SK-N-SH treated with all-trans-retinoic acid at 6 μM for 48 hours (cell line): Measurements from ENCODE around the gene DHODH.

Experiments
- ATAC-seq: fragments of 200-7000 bp; cut with Tn5 transposase; 3 replicates; pipeline ENCODE4 v1.9.1; 2020; ENCODE audit warnings: mild to moderate bottlenecking, moderate library complexity
- ARNTL ChIP-seq: fragments of 450-650 bp; formaldehyde crosslinking; IDR thresholded peaks from 2 replicates; pipeline ENCODE4 v1.5.0; 2020; ENCODE audit warnings: low read depth, mild to moderate bottlenecking, moderate library complexity, borderline replicate concordance
- BACH2 ChIP-seq: fragments of 250-450 bp; sonication (Bioruptor Pico); IDR thresholded peaks from 2 replicates; pipeline ENCODE4 v1.9.0; 2021; ENCODE audit warnings: mild to moderate bottlenecking, borderline replicate concordance
- CSDC2 ChIP-seq: fragments of 250-450 bp; sonication (Bioruptor Pico); IDR thresholded peaks from 2 replicates; pipeline ENCODE4 v1.5.0; 2020; ENCODE audit warnings: mild to moderate bottlenecking, moderate library complexity
- ESRRG ChIP-seq: fragments of 250-450 bp; sonication (Bioruptor Pico); IDR thresholded peaks from 2 replicates; pipeline ENCODE4 v1.6.1; 2021; ENCODE audit warnings: mild to moderate bottlenecking
- GLIS3 ChIP-seq: fragments of 250-450 bp; sonication (Bioruptor Pico); IDR thresholded peaks from 2 replicates; pipeline ENCODE4 v1.5.0; 2020; ENCODE audit warnings: mild to moderate bottlenecking, moderate library complexity
- ISL1 ChIP-seq: fragments of 250-450 bp; sonication (Bioruptor Pico); IDR thresholded peaks from 2 replicates; pipeline ENCODE4 v2.1.2; 2022; ENCODE audit warnings: mild to moderate bottlenecking, moderate library complexity
- OSR1 ChIP-seq: fragments of 250-450 bp; sonication (Bioruptor Pico); IDR thresholded peaks from 2 replicates; pipeline ENCODE4 v1.8.0; 2022; ENCODE audit warnings: moderate library complexity, mild to moderate bottlenecking, inconsistent platforms
- PPARA ChIP-seq: fragments of 250-450 bp; sonication (Bioruptor Pico); IDR thresholded peaks from 2 replicates; pipeline ENCODE4 v1.5.0; 2020; ENCODE audit warnings: mild to moderate bottlenecking, borderline replicate concordance
- RARB ChIP-seq: fragments of 250-450 bp; sonication (Bioruptor Pico); IDR thresholded peaks from 2 replicates; pipeline ENCODE4 v1.8.0; 2021; ENCODE audit warnings: mild to moderate bottlenecking, moderate library complexity
- SNAI2 ChIP-seq: fragments of 250-450 bp; sonication (Bioruptor Pico); IDR thresholded peaks from 2 replicates; pipeline ENCODE4 v1.5.0; 2020; ENCODE audit warnings: mild to moderate bottlenecking, moderate library complexity
- TCF4 ChIP-seq: fragments of 250-450 bp; sonication (Bioruptor Pico); IDR thresholded peaks from 2 replicates; pipeline ENCODE4 v1.8.0; 2021; ENCODE audit warnings: mild to moderate bottlenecking, moderate library complexity, borderline replicate concordance
- TOX ChIP-seq: fragments of 250-450 bp; sonication (Bioruptor Pico); IDR thresholded peaks from 2 replicates; pipeline ENCODE4 v1.8.0; 2021; ENCODE audit warnings: mild to moderate bottlenecking, moderate library complexity, borderline replicate concordance
- ZC3H10 ChIP-seq: fragments of 250-450 bp; sonication (Bioruptor Pico); IDR thresholded peaks from 2 replicates; pipeline ENCODE4 v1.5.1; 2021; ENCODE audit warnings: mild to moderate bottlenecking, moderate library complexity
- ZFP3 ChIP-seq: fragments of 250-450 bp; sonication (Bioruptor Pico); IDR thresholded peaks from 2 replicates; pipeline ENCODE4 v1.5.0; 2020; ENCODE audit warnings: mild to moderate bottlenecking, moderate library complexity
- ZFP30 ChIP-seq: fragments of 450-650 bp; formaldehyde crosslinking; IDR thresholded peaks from 2 replicates; pipeline ENCODE4 v1.5.0; 2022; ENCODE audit warnings: mild to moderate bottlenecking, moderate library complexity
- ZNF565 ChIP-seq: fragments of 450-650 bp; formaldehyde crosslinking; conservative IDR thresholded peaks from 2 replicates; pipeline ENCODE4 v1.5.0; 2020; ENCODE audit warnings: low read depth, mild to moderate bottlenecking, moderate library complexity
- ZNF70 ChIP-seq: fragments of 450-650 bp; formaldehyde crosslinking; IDR thresholded peaks from 2 replicates; pipeline ENCODE4 v1.5.0; 2020; ENCODE audit warnings: mild to moderate bottlenecking, moderate library complexity
- ZNF8 ChIP-seq: fragments of 450-650 bp; formaldehyde crosslinking; IDR thresholded peaks from 2 replicates; pipeline ENCODE4 v1.5.0; 2020; ENCODE audit warnings: mild to moderate bottlenecking, moderate library complexity
- TF ChIP-seq, protein P1 (sequence below): fragments of 250-450 bp; sonication (Bioruptor Pico); IDR thresholded peaks from 2 replicates; pipeline ENCODE4 v1.5.1; 2021; ENCODE audit warnings: mild to moderate bottlenecking, moderate library complexity
- TF ChIP-seq, protein P2 (sequence below): fragments of 250-450 bp; sonication (Bioruptor Pico); IDR thresholded peaks from 2 replicates; pipeline ENCODE4 v1.8.0; 2021; ENCODE audit warnings: low read depth, mild to moderate bottlenecking, moderate library complexity, borderline replicate concordance
- TF ChIP-seq, protein P3 (sequence below): fragments of 250-450 bp; sonication (Bioruptor Pico); IDR thresholded peaks from 2 replicates; pipeline ENCODE4 v1.5.1; 2020; ENCODE audit warnings: low read depth, mild to moderate bottlenecking, moderate library complexity
- TF ChIP-seq, protein P4 (sequence below): fragments of 250-450 bp; sonication (Bioruptor Pico); IDR thresholded peaks from 2 replicates; pipeline ENCODE4 v1.8.0; 2020; ENCODE audit warnings: mild to moderate bottlenecking, moderate library complexity, borderline replicate concordance

DHODH gene

DNA sequence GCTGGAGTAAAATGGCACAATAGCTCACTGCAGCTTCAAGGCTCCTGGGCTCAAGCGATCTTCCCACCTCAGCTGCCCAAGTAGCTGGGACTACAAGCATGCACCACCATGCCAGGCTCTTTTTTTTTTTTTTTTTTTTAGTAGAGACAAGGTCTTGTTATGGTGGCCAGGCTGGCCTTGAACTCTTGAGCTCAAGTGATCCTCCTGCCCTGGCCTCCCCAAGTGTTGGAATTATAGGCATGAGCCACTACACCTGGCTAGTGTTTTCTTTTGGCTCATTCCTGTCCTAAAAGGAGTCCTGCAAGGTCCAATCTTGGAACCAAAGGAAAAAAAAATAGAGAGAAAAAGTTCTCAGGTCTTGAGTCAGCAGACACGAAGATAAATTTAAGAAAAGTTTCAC is 39.2 kb upstream of the DHODH start:
- no peak for ATAC-seq
- TF ChIP-seq, protein P1, sequence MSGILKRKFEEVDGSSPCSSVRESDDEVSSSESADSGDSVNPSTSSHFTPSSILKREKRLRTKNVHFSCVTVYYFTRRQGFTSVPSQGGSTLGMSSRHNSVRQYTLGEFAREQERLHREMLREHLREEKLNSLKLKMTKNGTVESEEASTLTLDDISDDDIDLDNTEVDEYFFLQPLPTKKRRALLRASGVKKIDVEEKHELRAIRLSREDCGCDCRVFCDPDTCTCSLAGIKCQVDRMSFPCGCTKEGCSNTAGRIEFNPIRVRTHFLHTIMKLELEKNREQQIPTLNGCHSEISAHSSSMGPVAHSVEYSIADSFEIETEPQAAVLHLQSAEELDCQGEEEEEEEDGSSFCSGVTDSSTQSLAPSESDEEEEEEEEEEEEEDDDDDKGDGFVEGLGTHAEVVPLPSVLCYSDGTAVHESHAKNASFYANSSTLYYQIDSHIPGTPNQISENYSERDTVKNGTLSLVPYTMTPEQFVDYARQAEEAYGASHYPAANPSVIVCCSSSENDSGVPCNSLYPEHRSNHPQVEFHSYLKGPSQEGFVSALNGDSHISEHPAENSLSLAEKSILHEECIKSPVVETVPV (CRISPR knock-in tag): no peak
- TF ChIP-seq ESRRG (CRISPR knock-in tag) (no peak), ZNF565 (no peak), ZC3H10 (CRISPR knock-in tag) (no peak), TCF4 (CRISPR knock-in tag) (no peak), ZNF8 (CRISPR knock-in tag) (no peak), ZNF70 (CRISPR knock-in tag) (no peak), ISL1 (no peak), ZFP3 (CRISPR knock-in tag) (no peak), PPARA (CRISPR knock-in tag) (no peak), ARNTL (no peak), GLIS3 (no peak), SNAI2 (CRISPR knock-in tag) (no peak), BACH2 (CRISPR knock-in tag) (no peak), ZFP30 (CRISPR knock-in tag) (no peak), OSR1 (no peak)
- TF ChIP-seq, protein P2, sequence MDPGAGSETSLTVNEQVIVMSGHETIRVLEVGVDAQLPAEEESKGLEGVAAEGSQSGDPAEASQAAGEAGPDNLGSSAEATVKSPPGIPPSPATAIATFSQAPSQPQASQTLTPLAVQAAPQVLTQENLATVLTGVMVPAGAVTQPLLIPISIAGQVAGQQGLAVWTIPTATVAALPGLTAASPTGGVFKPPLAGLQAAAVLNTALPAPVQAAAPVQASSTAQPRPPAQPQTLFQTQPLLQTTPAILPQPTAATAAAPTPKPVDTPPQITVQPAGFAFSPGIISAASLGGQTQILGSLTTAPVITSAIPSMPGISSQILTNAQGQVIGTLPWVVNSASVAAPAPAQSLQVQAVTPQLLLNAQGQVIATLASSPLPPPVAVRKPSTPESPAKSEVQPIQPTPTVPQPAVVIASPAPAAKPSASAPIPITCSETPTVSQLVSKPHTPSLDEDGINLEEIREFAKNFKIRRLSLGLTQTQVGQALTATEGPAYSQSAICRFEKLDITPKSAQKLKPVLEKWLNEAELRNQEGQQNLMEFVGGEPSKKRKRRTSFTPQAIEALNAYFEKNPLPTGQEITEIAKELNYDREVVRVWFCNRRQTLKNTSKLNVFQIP (CRISPR knock-in tag): no peak
- TF ChIP-seq, protein P3, sequence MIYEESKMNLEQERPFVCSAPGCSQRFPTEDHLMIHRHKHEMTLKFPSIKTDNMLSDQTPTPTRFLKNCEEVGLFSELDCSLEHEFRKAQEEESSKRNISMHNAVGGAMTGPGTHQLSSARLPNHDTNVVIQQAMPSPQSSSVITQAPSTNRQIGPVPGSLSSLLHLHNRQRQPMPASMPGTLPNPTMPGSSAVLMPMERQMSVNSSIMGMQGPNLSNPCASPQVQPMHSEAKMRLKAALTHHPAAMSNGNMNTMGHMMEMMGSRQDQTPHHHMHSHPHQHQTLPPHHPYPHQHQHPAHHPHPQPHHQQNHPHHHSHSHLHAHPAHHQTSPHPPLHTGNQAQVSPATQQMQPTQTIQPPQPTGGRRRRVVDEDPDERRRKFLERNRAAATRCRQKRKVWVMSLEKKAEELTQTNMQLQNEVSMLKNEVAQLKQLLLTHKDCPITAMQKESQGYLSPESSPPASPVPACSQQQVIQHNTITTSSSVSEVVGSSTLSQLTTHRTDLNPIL (CRISPR knock-in tag): no peak
- TF ChIP-seq, protein P4, sequence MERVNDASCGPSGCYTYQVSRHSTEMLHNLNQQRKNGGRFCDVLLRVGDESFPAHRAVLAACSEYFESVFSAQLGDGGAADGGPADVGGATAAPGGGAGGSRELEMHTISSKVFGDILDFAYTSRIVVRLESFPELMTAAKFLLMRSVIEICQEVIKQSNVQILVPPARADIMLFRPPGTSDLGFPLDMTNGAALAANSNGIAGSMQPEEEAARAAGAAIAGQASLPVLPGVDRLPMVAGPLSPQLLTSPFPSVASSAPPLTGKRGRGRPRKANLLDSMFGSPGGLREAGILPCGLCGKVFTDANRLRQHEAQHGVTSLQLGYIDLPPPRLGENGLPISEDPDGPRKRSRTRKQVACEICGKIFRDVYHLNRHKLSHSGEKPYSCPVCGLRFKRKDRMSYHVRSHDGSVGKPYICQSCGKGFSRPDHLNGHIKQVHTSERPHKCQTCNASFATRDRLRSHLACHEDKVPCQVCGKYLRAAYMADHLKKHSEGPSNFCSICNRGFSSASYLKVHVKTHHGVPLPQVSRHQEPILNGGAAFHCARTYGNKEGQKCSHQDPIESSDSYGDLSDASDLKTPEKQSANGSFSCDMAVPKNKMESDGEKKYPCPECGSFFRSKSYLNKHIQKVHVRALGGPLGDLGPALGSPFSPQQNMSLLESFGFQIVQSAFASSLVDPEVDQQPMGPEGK (CRISPR knock-in tag): no peak

DNA sequence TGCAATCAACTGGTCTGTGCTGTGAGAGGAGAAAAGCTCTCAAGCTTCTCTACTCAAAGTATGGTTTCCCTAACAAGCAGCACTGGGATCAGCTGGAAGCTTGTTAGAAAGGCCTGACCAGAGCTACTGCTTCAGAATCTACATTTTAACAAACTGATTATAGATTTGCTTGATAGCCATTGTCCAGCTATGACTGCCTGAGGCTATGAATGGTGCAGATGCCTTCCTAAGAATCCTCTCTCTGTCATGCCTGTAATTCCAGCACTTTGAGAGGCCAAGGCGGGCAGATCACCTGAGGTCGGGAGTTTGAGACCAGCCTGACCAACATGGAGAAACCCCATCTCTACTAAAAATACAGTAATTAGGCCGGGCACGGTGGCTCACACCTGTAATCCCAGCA is 37.0 kb upstream of the DHODH start:
- ATAC-seq: no peak
- TF ChIP-seq ZNF565 (no peak), ZNF8 (CRISPR knock-in tag) (no peak), CSDC2 (no peak), TCF4 (CRISPR knock-in tag) (no peak), SNAI2 (CRISPR knock-in tag) (no peak), ZFP3 (CRISPR knock-in tag) (no peak), PPARA (CRISPR knock-in tag) (no peak), OSR1 (no peak), ZNF70 (CRISPR knock-in tag) (no peak), RARB (CRISPR knock-in tag) (no peak), ISL1 (no peak), ESRRG (CRISPR knock-in tag) (no peak), ZFP30 (CRISPR knock-in tag) (no peak), TOX (CRISPR knock-in tag) (no peak), BACH2 (CRISPR knock-in tag) (no peak), ZC3H10 (CRISPR knock-in tag) (no peak)
- TF ChIP-seq, protein P1 (CRISPR knock-in tag): no peak
- TF ChIP-seq, protein P2 (CRISPR knock-in tag): no peak
- TF ChIP-seq, protein P4 (CRISPR knock-in tag): no peak
